BLaER1 treated with 17β-estradiol and CSF1 and Interleukin-3, amounts not matched to agents 10 nM and 100 nM (cell line): Measurements from ENCODE around the gene PNO1.

Experiments
- H3K27ac ChIP-seq, 11 experiments: shearing (Covaris generic); formaldehyde crosslinking; 2 replicates each; pipeline ENCODE4 v1.8.1; 2022
- H3K27me3 ChIP-seq, 11 experiments: shearing (Covaris generic); formaldehyde crosslinking; 2 replicates each; pipeline ENCODE4 v1.8.1; 2022
- H3K36me3 ChIP-seq, 11 experiments: shearing (Covaris generic); formaldehyde crosslinking; 2 replicates each; pipeline ENCODE4 v1.8.1; 2022
- H3K4me1 ChIP-seq, 10 experiments: shearing (Covaris generic); formaldehyde crosslinking; 2 replicates each; pipeline ENCODE4 v1.8.1; 2022
- H3K4me2 ChIP-seq, 11 experiments: shearing (Covaris generic); formaldehyde crosslinking; 2 replicates each; pipeline ENCODE4 v1.8.1; 2022
- H3K4me3 ChIP-seq, 10 experiments: shearing (Covaris generic); formaldehyde crosslinking; 2 replicates each; pipeline ENCODE4 v1.8.1; 2022
- H3K9ac ChIP-seq, 11 experiments: shearing (Covaris generic); formaldehyde crosslinking; 2 replicates each; pipeline ENCODE4 v1.8.1; 2022
- H3K9me3 ChIP-seq, 11 experiments: shearing (Covaris generic); formaldehyde crosslinking; replicated peaks in 1 of 11; 2 replicates each; pipeline ENCODE4 v1.8.1; 2022
- H4K20me1 ChIP-seq, 11 experiments: shearing (Covaris generic); formaldehyde crosslinking; 2 replicates each; pipeline ENCODE4 v1.8.1; 2022
- Cebpa-rat ChIP-seq, 11 experiments: shearing (Covaris generic); IDR thresholded peaks; 2 replicates each; pipeline ENCODE4 v1.8.1; 2022

Gene PNO1

DNA sequence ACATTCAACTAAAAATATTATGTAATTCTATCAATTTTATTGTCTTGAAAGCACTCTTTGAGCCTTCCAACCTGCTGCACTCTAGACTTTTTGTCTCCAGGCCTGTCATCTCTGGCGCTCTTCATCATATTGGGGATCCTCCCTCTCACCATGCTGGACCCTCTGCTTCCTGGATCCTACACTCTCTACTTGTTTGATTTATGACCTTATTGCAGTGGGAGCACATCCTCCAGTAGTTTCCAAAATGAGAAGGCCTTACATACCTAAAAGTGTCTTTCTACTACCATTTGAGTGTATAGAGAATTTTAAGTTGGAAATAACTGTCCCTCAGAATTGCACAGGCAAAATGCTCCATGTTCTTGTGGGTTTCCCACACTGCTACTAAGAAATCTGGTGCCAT lies 25.2 kb downstream of the PNO1 start:
- Histone ChIP-seq H4K20me1 (peaks cover 16 to 92% (median 48%) of the 10 kb centered on the region in 11 experiments; a peak in 18 of 22 replicates), H3K36me3 (peaks cover 88 to 97% (median 92%) of the 10 kb centered on the region in 11 experiments), H3K9me3 (no peaks in the 10 kb centered on the region), H3K27ac (no peak overlapping the region), H3K4me1 (peaks cover 0 to 1% (median 0%) of the 10 kb centered on the region in 10 experiments; a peak in 1 of 20 replicates), H3K9ac (no peak overlapping the region), H3K4me3 (no peak overlapping the region), H3K27me3 (no peaks in the 10 kb centered on the region), H3K4me2 (no peak overlapping the region)
- no peak for TF ChIP-seq Cebpa-rat (IDR thresholded peaks at IDR 0.05)

DNA sequence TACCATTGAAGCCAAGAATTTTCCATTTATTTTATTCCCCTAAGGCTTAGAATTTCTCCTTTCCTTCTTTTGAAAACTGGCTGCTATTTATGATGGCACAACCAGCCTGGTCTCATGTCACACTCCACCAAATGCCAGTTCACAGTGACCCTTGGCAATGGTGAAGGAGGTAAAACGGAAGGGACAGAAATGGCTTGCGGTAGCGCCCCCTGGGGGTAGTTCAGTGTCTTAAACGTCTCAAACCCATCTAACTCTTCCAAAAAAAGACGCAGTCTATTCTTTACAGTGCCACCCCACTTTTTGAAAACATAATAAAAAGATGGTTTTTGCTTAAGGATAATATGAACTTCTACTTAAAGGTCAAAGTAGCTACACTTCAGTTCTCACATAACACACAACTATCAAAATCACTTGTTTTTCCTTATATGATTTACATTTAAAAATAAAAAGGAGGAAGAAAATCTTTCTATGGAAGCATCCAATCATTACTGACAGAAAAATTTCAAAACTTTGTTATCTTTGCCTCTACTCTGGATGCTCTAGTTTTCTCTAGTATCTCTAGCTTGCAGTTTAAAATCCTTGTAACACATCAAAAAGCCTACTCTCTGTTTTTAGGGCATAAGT lies 28.0 kb downstream of the PNO1 start:
- peaks cover 0 to 10% (median 4%) of the 10 kb centered on the region in 10 experiments; a peak in 9 of 20 replicates for H3K4me1 ChIP-seq
- no peaks in the 10 kb centered on the region for H3K27me3 ChIP-seq
- H3K27ac ChIP-seq: no peak overlapping the region
- no peak overlapping the region for H3K4me3 ChIP-seq
- peaks cover 62 to 79% (median 72%) of the 10 kb centered on the region in 11 experiments for H3K36me3 ChIP-seq
- TF ChIP-seq Cebpa-rat (IDR thresholded peaks at IDR 0.05): no peak
- no peaks in the 10 kb centered on the region for H3K9me3 ChIP-seq
- H3K4me2 ChIP-seq: no peak overlapping the region
- no peak overlapping the region for H3K9ac ChIP-seq
- peaks cover 25 to 91% (median 48%) of the 10 kb centered on the region in 11 experiments; a peak in 21 of 22 replicates for H4K20me1 ChIP-seq

DNA sequence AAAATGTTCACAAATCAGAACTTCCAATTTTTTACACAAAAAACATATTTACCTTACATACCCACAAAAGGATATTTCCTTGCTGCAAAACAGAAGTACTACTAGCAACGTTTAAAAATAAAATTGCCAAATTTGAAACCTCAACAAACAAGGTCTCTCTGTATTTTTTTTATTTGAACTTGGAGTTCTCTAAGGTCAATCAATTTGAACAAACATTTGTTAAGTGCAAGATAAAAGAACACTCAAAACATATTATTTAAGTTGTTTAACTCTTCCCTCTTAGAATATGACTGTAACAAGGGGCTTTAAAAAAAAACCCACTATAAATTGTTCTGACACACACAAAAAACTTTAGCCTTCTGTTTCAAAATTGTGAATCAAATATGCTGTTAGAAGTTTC lies 29.6 kb downstream of the PNO1 start:
- Histone ChIP-seq H4K20me1 (peaks cover 35 to 95% (median 55%) of the 10 kb centered on the region in 11 experiments; a peak in 21 of 22 replicates), H3K9ac (no peak overlapping the region), H3K36me3 (peaks cover 46 to 64% (median 58%) of the 10 kb centered on the region in 11 experiments), H3K4me2 (no peak overlapping the region), H3K4me1 (peaks cover 0 to 25% (median 5%) of the 10 kb centered on the region in 10 experiments; a peak in 9 of 20 replicates), H3K27me3 (no peaks in the 10 kb centered on the region), H3K4me3 (no peak overlapping the region), H3K9me3 (no peaks in the 10 kb centered on the region), H3K27ac (no peak overlapping the region)
- no peak for TF ChIP-seq Cebpa-rat (IDR thresholded peaks at IDR 0.05)

DNA sequence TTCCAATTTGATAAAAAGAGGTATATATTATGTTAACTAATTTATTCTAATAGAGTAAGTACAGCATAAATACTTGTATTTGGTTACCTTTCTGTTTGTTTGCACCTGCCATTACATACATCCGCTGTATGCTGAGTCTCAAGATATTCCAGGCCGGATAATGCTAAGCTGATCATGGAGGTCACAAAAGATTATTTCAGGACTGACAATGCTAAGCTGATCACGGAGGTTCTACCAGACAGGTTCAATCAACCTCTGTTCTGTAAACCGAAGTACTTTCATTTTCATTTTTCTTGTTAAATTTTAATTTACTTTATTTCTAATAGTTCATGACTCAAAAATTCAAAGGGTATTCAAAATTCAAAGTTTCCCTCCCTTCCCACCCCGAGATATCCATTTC lies 31.1 kb downstream of the PNO1 start:
- no peak for TF ChIP-seq Cebpa-rat (IDR thresholded peaks at IDR 0.05)
- Histone ChIP-seq H4K20me1 (peaks cover 44 to 96% (median 61%) of the 10 kb centered on the region in 11 experiments), H3K36me3 (peaks cover 31 to 49% (median 43%) of the 10 kb centered on the region in 11 experiments), H3K27ac (no peak overlapping the region), H3K9me3 (no peaks in the 10 kb centered on the region), H3K4me3 (no peak overlapping the region), H3K27me3 (no peaks in the 10 kb centered on the region), H3K4me1 (peaks cover 0 to 38% (median 5%) of the 10 kb centered on the region in 10 experiments; a peak in 9 of 20 replicates), H3K9ac (no peak overlapping the region), H3K4me2 (no peak overlapping the region)

DNA sequence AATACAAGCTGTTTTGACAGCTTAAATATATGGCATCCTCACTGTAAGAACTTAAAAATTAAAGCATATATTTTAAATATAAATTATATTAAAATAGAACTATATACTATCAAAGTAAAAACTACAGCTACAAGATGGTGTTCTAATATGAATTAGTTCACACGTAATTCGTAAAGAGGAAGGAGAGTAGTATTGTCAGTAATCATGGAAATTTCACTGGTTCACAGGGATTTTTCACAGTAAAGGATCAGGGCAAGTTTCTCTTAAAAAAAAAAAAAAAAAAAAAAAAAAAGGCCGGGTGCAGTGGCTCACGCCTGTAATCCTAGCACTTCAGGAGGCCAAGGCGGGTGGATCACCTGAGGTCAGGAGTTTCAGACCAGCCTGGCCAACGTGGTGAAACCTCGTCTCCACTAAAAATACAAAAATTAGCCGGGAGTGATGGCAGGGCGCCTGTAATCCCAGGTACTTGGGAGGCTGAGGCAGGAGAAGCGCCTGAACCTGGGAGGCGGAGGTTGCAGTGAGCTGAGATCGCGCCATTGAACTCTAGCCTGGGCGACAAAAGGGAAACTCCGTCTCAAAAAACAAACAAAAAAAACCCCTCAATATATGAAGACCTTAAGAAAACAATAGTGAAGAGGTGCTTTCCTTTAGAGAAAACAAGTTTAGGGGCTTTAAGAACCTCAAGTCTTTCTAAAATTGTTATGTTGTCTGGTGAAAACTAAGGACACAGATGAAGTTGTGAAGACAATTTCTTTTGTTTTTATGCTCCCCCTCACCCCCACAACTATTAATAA lies 32.5 kb downstream of the PNO1 start:
- Histone ChIP-seq H3K4me3 (no peak overlapping the region), H3K27me3 (no peaks in the 10 kb centered on the region), H3K27ac (no peak overlapping the region; a peak in 1 of 22 replicates), H3K9me3 (no peaks in the 10 kb centered on the region), H3K4me1 (peaks cover 0 to 46% (median 6%) of the 10 kb centered on the region in 10 experiments; a peak in 14 of 20 replicates), H3K36me3 (peaks cover 19 to 37% (median 31%) of the 10 kb centered on the region in 11 experiments; a peak in 20 of 22 replicates), H3K9ac (no peak overlapping the region), H4K20me1 (peaks cover 48 to 97% (median 72%) of the 10 kb centered on the region in 11 experiments), H3K4me2 (no peak overlapping the region)
- no peak for TF ChIP-seq Cebpa-rat (IDR thresholded peaks at IDR 0.05)

DNA sequence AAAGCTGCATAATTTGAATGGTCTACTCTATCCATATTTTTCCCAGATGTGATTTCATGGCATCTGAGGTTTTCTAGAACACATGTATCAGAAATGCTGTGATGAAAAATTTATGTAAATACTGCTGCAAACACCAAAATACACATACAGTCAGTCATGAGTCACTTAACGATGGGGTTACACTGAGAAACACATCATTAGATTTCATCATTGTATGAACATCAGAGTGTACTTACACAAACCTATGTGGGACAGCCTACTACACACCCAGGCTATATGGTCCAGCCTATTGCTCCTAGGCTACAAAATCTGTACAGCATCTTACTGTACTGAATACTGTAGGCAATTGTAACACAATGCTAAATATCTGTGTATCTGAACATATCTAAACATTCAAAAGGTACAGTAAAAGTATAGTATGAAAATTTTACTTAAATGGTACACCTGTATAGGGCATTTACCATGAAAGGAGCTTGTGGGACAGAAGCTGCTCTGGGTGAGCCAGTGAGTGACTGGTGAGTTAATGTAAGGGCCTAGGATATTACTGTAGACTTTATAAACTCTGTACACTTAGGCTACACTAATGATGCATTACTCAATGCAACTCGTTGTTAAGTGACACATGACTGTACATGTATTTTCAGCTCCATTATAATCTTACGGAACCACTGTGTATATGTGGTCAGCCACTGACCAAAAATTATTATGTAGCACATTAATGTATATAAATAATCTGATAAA lies 33.5 kb downstream of the PNO1 start:
- Histone ChIP-seq H3K27me3 (no peaks in the 10 kb centered on the region), H3K36me3 (peaks cover 12 to 30% (median 23%) of the 10 kb centered on the region in 11 experiments; a peak in 20 of 22 replicates), H3K4me3 (no peak overlapping the region), H4K20me1 (peaks cover 58 to 98% (median 82%) of the 10 kb centered on the region in 11 experiments), H3K27ac (peak overlapping the region in 1 of 11 experiments; percentile 22; a peak in 1 of 22 replicates), H3K4me1 (peaks cover 0 to 54% (median 10%) of the 10 kb centered on the region in 10 experiments; a peak in 14 of 20 replicates), H3K9me3 (no peaks in the 10 kb centered on the region), H3K9ac (no peak overlapping the region), H3K4me2 (peak overlapping the region in 3 of 11 experiments; percentile 12 to 27 (median 23); a peak in 3 of 22 replicates)
- TF ChIP-seq Cebpa-rat (IDR thresholded peaks at IDR 0.05): no peak

DNA sequence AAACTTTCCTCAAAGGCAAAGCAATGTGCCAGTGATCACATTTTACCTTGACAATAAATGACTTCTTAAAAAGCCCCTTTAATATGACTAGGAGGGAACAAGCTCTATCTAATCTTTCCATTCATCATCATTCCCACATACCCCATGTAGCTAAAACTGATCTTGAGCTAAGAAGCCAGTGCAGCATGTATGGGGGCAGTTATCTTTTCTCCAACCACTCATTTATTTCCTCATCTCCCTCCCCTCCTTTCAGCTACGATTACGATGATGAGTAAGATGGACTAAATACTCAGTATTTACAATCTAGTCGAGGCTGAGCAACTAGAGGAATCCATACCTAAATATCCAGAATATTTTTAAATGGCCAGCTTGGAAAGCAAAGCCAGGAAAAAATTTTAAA lies 35.5 kb downstream of the PNO1 start:
- Histone ChIP-seq H3K4me3 (no peak overlapping the region), H4K20me1 (peaks cover 60 to 97% (median 90%) of the 10 kb centered on the region in 11 experiments), H3K36me3 (peaks cover 3 to 24% (median 14%) of the 10 kb centered on the region in 11 experiments; a peak in 19 of 22 replicates), H3K9ac (no peak overlapping the region), H3K27me3 (no peaks in the 10 kb centered on the region), H3K9me3 (0 out of 22 replicates have a peak, but pooled peaks cover 0 to 4% (median 0%) of the 10 kb centered on the region in 11 experiments), H3K4me1 (peaks cover 0 to 54% (median 10%) of the 10 kb centered on the region in 10 experiments; a peak in 14 of 20 replicates), H3K4me2 (no peak overlapping the region), H3K27ac (no peak overlapping the region)
- no peak for TF ChIP-seq Cebpa-rat (IDR thresholded peaks at IDR 0.05)

DNA sequence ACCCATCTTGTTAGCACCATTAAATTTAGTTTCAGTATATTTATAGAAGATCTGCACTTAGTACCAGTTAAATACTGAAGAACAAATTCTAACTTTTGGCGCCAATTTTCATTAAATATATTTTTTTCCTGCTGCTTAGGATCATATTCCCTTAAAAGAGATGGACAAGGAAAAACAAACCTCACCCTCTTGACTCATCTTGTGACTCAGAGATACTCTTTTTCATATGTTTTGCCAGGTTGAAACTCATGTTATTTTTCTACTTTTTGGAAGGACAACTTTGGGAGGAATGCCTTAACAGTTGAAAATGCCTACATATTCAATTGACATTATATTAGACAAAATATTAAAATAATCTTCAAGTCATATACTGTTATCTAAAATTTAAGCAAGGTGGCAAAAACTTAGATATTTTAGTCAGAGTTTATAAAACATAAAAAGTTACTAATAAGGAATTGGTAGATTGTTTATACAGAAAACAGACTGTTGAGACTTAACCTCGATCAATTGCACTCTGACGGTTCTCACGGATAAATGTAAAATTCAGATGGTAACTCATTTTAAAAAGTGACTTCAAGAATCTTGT lies 36.2 kb downstream of the PNO1 start:
- Histone ChIP-seq H4K20me1 (peaks cover 62 to 95% (median 86%) of the 10 kb centered on the region in 11 experiments), H3K4me2 (no peak overlapping the region), H3K4me1 (peaks cover 0 to 54% (median 10%) of the 10 kb centered on the region in 10 experiments; a peak in 14 of 20 replicates), H3K36me3 (peaks cover 0 to 20% (median 12%) of the 10 kb centered on the region in 11 experiments; a peak in 17 of 22 replicates), H3K9me3 (0 out of 22 replicates have a peak, but pooled peaks cover 0 to 4% (median 0%) of the 10 kb centered on the region in 11 experiments), H3K27me3 (no peaks in the 10 kb centered on the region), H3K27ac (no peak overlapping the region), H3K9ac (no peak overlapping the region), H3K4me3 (no peak overlapping the region)
- no peak for TF ChIP-seq Cebpa-rat (IDR thresholded peaks at IDR 0.05)
